Activated naive CD4-positive, alpha-beta T cell treated with Interleukin-2 at 50 U/mL for 16 hours (primary cell): ENCODE measurements around the gene CHIT1.

Experiments used
- DNase-seq: peaks from one replicate; pipeline ENCODE4 v3.0.0-alpha.2; 2020

Gene CHIT1

DNA sequence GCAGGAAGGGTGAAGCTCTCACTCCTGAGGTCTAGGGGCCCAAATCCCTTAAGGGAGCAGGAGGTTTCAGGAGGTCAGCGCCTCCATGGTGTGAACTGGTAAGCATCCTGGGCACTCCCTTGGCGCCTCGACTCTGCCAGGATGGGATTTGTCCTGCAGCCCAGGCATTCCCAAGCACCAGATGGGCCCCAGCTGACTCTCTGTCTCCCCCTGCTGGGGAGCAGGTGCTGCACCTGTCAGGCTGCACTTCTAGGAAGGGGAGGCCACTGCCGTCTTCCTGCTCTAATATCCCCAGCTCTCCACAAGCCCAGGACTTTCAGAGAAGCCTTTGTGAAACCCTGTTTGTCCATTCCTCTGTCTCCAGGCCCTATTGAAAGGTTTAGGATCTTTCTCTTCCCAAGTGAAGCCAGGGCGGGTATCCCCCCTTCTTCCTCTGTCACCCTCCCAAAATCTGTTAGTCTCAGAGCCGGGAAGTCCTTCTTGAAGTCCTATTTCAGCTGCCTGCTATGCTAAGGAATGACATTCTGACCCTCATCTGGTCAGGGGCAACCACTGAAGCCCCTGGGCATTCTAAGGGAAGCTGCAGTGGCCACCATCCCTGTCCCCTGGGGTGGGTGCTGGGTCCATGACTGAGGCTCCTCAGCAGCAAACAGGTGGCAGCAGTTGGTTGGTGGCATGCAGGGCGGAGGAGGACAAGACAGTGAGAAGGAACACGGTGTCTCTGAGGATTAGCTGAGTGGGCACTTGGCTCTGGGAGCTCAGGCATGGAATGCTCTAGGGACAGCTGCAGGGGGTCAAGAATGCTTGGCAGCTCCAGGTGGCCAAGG is 57.1 kb downstream of the CHIT1 start:
- DNase-seq = peak; percentile 31

DNA sequence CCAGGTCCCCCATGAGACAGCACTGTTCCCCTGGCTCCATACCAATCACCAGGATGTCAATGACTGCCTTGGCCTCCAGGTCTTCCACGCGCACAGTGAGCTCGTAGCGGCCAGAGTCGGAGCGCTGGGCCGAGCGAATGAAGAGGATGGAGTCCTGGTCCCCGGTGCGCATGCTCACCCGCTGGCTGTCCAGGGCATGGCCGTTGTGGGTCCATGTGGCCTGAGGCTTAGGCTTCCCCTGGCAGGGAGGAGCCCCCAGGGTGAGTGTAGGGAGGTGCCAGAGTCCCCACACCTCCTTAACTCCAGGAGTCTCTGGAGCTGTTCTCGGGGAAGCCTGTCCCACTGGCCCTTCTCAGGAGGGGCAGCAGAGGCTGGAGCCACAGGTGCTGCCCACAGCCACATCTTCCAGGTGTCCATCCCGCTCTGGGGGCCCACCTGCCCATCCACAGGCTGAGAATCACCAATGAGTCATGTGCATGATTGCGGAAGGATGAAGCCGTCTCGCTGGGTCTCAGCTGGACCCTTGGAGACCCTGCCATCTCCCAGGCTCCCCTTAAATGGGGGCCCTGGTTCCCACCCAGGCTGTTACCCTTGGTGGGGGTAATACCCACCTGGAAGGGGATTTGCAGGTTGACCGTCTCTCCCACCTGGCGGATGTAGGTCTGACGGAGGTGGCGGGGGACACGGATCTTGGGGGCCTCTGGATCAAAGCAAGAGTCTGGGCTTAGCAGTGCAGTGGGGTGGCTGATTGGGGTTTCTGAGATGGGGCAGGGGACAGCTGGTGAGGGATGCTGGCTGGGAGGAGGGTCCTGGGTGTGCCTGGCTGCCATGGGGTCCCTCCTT is 57.9 kb downstream of the CHIT1 start:
- no peak for DNase-seq

DNA sequence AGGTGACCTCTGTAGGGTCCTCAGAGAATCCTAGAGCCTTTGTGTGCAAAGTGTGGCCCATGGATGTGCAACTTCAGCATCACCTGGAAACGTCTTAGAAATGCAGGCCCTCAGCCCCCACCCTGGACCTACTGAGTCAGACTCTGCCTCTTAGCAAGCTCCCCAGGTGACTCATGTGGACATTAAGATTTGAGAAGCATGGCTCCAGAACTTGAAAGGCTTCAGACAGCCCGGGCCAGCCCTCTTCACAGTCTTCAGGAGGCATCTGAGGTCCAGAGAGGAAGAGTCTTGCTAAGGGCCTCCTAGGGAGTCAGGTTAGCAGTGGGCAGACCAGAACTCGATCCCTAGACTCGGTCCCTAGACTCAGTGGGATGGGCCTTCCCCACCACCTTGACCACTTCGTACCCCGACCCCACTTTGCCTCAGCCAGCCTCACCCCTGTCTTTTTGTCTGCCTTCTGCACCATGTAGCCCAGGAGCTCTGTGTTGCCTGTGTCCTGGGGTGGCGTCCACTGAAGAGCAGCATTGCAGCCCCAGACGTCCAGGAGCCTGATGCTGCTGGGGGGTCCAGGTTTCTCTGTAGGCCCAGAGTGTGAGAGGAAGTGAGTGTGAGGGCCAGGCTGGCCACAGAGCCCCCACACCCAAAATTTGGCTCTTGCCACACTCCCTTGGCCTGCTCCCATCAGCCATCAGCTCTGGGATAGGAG is 58.7 kb downstream of the CHIT1 start:
- no peak for DNase-seq

DNA sequence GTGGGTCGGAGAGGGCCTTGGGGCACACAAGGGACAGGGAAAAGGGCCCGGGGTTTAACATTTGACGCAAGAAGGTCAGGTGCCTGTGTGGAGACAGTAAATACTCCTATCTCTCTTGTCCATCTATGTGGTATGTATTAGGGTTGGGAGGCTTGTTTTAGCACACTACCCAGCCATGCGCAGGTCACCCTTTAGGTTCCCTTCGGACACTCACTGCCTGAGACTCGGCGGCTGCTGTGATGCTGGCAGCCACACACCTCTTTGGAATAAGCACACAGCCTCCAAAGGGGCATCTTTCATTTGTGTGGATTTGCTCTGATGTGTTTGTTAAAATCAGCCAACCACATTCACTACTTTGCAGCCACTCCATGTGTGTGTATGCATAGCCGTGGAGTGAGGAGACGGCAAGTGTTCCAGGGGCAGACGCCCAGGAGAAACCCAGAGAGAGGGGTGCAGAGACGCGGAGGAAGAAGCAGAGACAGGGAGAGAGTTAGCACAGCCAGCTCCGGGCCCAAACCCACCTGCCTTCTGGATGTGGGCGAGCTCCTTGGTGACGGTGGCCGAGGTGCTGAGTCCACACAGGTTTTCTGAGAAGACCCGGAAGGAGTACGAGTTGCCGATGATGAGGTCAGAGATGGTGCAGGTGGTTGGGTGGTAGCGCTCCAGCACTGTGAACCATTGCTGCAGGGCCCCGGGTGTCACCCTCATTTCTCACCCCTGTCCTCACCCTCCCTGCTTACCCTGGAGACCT is 59.5 kb downstream of the CHIT1 start:
- DNase-seq = no peak

DNA sequence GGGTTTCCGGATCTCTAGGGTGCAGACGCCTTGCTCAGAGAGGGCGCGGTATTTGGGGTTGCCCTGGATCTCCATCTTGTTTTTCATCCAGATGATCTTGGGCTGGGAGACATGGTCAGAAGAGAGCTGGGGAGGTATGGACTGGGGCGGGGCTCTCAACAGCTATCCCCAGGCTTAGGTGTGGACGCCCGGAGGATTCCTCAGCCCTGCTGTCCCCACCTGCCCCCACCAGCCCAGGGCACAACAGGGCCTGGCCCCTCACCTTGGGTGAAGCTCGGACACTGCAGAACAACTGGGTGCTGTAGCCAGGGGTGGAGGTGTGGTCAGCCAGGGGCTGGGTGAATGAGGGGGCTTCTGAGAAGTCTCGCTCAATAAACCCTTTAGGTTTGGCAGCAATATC is 60.5 kb downstream of the CHIT1 start:
- DNase-seq = no peak

DNA sequence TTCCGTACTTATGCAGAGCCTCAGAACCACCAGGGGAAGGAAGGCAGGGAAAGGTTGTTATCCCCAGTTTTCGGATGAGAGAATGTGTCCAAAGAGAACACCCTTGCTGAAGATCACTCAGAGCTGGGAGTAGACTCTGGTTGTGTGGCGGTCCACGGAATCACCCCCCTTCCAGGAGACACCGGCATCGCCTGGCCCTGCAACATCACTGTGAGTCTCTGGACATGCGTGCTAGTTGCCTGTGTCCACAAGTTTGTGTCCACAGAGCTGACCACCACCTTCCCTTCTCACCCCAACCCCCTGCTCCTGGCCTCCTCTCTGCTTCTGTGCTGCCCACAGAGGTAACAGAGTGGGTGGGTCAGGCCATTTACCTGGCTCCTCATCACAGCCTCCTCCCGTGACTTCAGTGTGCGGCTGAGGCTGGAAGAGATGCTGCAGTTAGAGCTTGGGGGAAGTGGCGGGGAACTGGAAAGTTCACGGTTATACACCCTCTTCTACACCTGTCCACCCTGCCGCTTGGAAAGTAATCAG is 61.2 kb downstream of the CHIT1 start:
- no peak for DNase-seq

DNA sequence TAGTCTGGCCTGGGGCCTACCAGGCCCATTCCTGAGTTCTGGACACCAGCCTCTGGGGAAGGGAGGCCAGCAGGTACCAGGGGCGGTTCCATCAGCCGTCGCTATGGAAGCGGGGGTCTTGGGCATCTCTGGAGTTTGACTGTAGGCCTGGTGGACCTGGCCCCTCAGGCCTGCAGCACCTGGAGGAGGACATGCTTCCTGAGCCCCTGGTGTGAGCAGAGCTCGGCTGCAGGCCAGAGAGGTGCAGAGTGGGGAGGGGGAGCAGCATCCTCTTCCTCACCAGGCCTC is 61.6 kb downstream of the CHIT1 start:
- DNase-seq = no peak

DNA sequence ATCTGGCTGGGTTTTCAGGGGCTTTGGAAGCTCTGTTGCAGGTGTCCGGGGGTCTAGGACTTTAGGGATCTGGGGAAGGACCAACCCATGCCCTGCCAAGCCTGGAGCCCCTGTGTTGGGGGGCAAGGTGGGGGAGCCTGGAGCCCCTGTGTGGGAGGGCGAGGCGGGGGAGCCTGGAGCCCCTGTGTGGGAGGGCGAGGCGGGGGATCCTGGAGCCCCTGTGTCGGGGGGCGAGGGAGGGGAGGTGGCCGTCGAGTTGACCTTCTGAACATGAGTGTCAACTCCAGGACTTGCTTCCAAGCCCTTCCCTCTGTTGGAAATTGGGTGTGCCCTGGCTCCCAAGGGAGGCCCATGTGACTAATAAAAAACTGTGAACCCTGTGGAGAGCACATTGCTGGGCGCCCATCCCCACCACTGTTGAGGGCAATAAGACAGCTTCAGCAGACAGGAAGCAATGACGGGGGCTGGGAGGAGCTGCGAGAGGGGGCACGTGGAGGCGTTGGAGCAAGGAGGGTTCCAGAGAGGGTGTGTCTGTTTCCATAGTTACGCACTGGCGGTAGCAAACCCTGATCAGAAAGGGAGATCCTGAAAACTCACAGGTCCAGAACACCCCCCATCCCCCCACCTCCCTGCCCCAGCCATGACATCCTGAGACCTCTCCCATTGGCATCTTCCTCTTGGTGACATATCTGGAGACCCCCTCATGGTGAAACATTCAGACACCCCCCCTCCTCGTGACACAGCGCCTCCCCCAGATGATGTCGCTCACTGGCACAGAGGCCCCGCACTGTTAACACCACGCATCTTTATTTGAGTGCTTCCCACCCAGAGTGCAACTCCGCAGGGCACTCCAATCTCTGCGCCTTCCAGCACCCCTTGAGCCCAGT is 62.2 kb downstream of the CHIT1 start:
- no peak for DNase-seq

DNA sequence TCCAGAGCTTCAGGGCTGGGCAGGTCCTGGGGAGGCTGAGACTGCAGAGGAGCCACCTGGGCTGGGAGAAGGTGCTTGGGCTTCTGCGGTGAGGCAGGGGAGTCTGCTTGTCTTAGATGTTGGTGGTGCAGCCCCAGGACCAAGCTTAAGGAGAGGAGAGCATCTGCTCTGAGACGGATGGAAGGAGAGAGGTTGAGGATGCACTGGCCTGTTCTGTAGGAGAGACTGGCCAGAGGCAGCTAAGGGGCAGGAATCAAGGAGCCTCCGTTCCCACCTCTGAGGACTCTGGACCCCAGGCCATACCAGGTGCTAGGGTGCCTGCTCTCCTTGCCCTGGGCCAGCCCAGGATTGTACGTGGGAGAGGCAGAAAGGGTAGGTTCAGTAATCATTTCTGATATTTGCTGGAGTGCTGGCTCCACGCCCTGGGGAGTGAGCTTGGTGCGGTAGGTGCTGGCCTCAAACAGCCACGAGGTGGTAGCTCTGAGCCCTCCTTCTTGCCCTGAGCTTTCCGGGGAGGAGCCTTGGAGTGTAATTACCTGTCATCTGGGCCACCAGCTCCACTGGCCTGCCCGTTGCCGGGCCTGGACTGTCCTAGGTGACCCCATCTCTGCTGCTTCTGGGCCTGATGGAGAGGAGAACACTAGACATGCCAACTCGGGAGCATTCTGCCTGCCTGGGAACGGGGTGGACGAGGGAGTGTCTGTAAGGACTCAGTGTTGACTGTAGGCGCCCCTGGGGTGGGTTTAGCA is 63.1 kb downstream of the CHIT1 start:
- no peak for DNase-seq
